Glutamatergic neuron (in vitro differentiated cells): Measurements from ENCODE around the gene LIMD2. TPM values are rescaled to one million over a fixed set of nuclear protein-coding genes. Genes with fewer than 3 reads are reported as not detected.

Experiments
- DNase-seq: peaks from one replicate; pipeline ENCODE4 v3.0.0; 2022
- H3K27ac Mint-ChIP-seq: one replicate; pipeline ENCODE4 v1.8.0; 2020; ENCODE audit warnings: mild to moderate bottlenecking, mixed read lengths, inconsistent platforms; ENCODE audit not compliant: unreplicated experiment
- H3K27me3 Mint-ChIP-seq: one replicate; pipeline ENCODE4 v1.8.0; 2020; ENCODE audit warnings: mild to moderate bottlenecking, moderate library complexity, mixed read lengths, inconsistent platforms; ENCODE audit not compliant: unreplicated experiment
- H3K36me3 Mint-ChIP-seq: one replicate; pipeline ENCODE4 v1.8.0; 2020; ENCODE audit warnings: mild to moderate bottlenecking, mixed read lengths, inconsistent platforms; ENCODE audit not compliant: unreplicated experiment
- H3K4me1 Mint-ChIP-seq: one replicate; pipeline ENCODE4 v1.8.0; 2020; ENCODE audit warnings: mild to moderate bottlenecking, low read depth, mixed read lengths, inconsistent platforms; ENCODE audit not compliant: unreplicated experiment
- H3K4me3 Mint-ChIP-seq: one replicate; pipeline ENCODE4 v1.8.0; 2020; ENCODE audit warnings: mild to moderate bottlenecking, mixed read lengths, inconsistent platforms; ENCODE audit not compliant: unreplicated experiment
- H3K9me3 Mint-ChIP-seq: one replicate; pipeline ENCODE4 v1.8.0; 2020; ENCODE audit warnings: mild to moderate bottlenecking, moderate library complexity, mixed read lengths, inconsistent platforms; ENCODE audit not compliant: unreplicated experiment
- total RNA-seq: library from RNA; stranded (reverse); fragmentation: NEBNext Ultra II Directional; extraction: Animal tissue kit (Norgen Biotek cat#: 25700); gene quantifications from one replicate; pipeline ENCODE4 v1.2.1, GENCODE V29; 2021; ENCODE audit not compliant: unreplicated experiment
- TF ChIP-seq, protein P1 (sequence below): fragments of 200-600 bp; sonication (generic); IDR thresholded peaks from one replicate; pipeline ENCODE4 v1.5.0; 2021; ENCODE audit not compliant: partially characterized antibody, unreplicated experiment

LIMD2 gene
- total RNA-seq, 1 donor from 2014 or later = 311 TPM

GRCh38 chr17:63659850-63660249 is 40.1 kb downstream of the LIMD2 start:
- H3K4me1 Mint-ChIP-seq = peaks cover 1% of the 10 kb centered on the region
- no peak for DNase-seq
- peaks cover 2% of the 10 kb centered on the region for H3K27me3 Mint-ChIP-seq
- H3K36me3 Mint-ChIP-seq = peaks cover 11% of the 10 kb centered on the region
- H3K27ac Mint-ChIP-seq = no peak overlapping the region
- H3K9me3 Mint-ChIP-seq = no peaks in the 10 kb centered on the region
- TF ChIP-seq, protein P1, sequence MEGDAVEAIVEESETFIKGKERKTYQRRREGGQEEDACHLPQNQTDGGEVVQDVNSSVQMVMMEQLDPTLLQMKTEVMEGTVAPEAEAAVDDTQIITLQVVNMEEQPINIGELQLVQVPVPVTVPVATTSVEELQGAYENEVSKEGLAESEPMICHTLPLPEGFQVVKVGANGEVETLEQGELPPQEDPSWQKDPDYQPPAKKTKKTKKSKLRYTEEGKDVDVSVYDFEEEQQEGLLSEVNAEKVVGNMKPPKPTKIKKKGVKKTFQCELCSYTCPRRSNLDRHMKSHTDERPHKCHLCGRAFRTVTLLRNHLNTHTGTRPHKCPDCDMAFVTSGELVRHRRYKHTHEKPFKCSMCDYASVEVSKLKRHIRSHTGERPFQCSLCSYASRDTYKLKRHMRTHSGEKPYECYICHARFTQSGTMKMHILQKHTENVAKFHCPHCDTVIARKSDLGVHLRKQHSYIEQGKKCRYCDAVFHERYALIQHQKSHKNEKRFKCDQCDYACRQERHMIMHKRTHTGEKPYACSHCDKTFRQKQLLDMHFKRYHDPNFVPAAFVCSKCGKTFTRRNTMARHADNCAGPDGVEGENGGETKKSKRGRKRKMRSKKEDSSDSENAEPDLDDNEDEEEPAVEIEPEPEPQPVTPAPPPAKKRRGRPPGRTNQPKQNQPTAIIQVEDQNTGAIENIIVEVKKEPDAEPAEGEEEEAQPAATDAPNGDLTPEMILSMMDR = no peak
- H3K4me3 Mint-ChIP-seq = no peak overlapping the region

DNA sequence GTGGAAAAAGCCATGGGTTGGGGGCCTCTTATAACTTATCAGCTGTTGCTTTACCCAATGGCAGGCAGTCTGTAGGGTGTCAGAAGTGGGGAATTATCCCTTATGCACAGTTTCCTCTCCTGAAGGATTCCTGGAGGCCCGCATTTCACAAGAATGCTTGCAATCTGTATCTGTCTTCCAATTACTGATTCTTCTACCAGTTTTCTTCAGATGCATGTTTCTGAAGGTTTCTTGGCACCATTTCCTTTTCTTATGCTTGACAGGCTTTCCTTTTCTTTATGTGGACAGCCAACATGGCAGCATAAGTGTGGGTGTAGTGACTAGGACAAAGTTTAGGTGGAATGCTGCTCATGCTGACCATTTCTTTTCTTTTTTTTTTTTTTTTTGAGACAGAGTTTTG is 41.6 kb downstream of the LIMD2 start:
- Mint-ChIP-seq H3K36me3 (peaks cover 4% of the 10 kb centered on the region), H3K4me1 (peaks cover 1% of the 10 kb centered on the region), H3K27me3 (no peaks in the 10 kb centered on the region), H3K27ac (no peak overlapping the region), H3K9me3 (no peaks in the 10 kb centered on the region), H3K4me3 (no peak overlapping the region)
- TF ChIP-seq, protein P1 = no peak
- no peak for DNase-seq

- Mint-ChIP-seq H3K27ac (no peak overlapping the region), H3K9me3 (no peaks in the 10 kb centered on the region), H3K36me3 (peaks cover 4% of the 10 kb centered on the region)
These were observed 42.1 kb downstream of the LIMD2 start for GRCh38 chr17:63657786-63658185.

DNA sequence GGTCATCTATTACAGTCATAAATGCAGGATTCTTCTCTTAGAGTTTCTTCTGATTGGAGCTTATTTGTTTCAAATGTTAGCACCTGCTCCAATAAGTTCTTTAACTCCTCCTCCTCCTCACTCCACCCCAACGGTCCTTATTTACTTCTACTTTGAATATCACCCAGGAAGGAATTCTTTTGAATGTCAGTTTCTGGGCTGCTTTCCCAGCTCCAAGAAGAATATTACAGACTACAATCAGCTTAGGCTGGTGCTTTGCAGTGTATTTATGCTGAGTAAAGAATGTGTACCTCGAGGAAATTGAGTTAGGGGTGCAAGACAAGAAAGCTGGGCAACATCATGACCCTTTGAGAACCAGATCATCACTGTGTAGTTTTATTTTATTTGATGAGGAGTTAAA is 46.9 kb downstream of the LIMD2 start:
- peaks cover 1% of the 10 kb centered on the region for H3K4me1 Mint-ChIP-seq
- H3K27me3 Mint-ChIP-seq = no peaks in the 10 kb centered on the region
- no peak overlapping the region for H3K27ac Mint-ChIP-seq
- no peak overlapping the region for H3K4me3 Mint-ChIP-seq
- H3K36me3 Mint-ChIP-seq = peaks cover 4% of the 10 kb centered on the region
- TF ChIP-seq, protein P1 = no peak
- H3K9me3 Mint-ChIP-seq = no peaks in the 10 kb centered on the region
- DNase-seq = no peak

More at GRCh38 chr17:63657786-63658185, 42.1 kb downstream of the LIMD2 start:
- Mint-ChIP-seq H3K27me3 (no peaks in the 10 kb centered on the region), H3K4me3 (no peak overlapping the region), H3K4me1 (peaks cover 1% of the 10 kb centered on the region)
- DNase-seq = no peak
- TF ChIP-seq, protein P1 = no peak

GRCh38 chr17:63652106-63652505 is 47.8 kb downstream of the LIMD2 start:
- Mint-ChIP-seq H3K9me3 (no peaks in the 10 kb centered on the region), H3K4me3 (no peak overlapping the region), H3K36me3 (peaks cover 4% of the 10 kb centered on the region), H3K27me3 (no peaks in the 10 kb centered on the region), H3K27ac (no peak overlapping the region), H3K4me1 (peaks cover 1% of the 10 kb centered on the region)
- TF ChIP-seq, protein P1 = no peak
- no peak for DNase-seq
